DMS 273 (cell line): ENCODE results near the gene SETDB2.

Experiments
- DNase-seq: peaks from one replicate; lab custom pipeline; 2025; ENCODE audit not compliant: unreplicated experiment; lab: John Stamatoyannopoulos, UW

SETDB2 gene

DNA sequence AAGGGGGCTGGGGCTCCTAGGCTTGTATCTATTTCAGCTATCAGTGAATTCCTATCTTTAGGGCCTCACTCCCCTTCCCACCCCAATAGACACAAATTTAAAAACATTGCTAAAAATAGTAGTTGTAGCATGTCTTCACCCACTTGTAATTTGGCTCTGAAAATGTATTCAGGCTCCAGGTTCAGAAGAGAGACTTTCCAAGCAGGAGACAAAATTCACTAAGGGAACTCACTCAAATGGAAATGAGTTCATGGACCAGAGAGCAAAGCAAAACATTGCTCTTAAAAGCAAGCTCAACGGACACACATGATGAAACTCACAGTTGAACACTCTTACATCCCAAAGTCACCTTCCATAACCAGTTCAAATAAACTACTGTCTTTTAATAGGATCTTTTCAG lies 88.5 kb downstream of the SETDB2 start:
- no peak for DNase-seq

DNA sequence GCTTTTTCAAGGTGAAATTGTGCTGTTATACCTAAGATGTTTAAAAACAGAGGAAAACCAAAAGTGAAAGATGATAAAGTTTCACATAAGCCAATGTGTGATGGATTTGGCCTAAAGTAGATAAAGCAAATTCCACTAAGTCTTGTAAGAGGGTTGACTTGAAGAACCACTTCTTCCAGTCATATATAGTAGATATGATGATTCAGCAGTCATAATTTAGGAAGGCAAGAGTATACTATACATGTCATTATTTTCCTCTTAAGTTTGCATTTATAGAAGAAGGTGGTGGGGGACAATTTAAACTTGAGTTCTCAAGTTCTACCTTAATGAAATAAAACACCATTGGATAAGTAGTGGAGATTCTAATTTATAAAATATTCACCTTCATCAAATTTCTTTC lies 88.9 kb downstream of the SETDB2 start:
- DNase-seq, result no peak

DNA sequence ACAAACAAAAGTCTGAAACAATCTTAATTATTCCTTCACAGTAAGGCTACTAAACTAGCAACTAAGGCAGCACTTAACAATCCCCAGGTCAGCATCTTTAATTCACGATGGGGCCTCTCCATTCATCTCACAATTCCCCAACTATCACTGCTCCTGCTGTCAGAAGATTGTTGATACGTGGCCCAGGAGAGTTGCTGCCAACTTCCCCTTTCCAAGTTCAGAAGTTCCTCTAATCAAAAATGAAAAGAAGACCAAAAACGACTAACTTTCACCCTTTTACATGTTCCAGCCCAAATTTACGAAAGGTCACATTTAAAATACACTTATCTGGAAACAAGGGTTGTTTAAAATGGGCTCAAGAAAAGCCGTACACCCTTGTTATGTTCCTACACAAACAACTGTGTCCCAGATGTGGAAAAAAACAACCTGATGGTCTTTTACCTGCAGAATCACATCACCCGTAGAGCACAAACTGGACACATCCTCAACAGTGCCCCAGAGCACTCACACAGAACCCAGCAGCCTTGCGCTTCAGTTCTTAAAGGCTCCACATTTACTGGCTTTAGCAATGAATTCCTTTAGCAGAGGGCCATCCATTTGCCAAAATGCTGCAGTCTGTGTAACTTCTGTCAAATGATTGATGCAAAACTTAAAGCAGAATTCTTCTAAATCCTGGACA lies 89.7 kb downstream of the SETDB2 start:
- no peak for DNase-seq

DNA sequence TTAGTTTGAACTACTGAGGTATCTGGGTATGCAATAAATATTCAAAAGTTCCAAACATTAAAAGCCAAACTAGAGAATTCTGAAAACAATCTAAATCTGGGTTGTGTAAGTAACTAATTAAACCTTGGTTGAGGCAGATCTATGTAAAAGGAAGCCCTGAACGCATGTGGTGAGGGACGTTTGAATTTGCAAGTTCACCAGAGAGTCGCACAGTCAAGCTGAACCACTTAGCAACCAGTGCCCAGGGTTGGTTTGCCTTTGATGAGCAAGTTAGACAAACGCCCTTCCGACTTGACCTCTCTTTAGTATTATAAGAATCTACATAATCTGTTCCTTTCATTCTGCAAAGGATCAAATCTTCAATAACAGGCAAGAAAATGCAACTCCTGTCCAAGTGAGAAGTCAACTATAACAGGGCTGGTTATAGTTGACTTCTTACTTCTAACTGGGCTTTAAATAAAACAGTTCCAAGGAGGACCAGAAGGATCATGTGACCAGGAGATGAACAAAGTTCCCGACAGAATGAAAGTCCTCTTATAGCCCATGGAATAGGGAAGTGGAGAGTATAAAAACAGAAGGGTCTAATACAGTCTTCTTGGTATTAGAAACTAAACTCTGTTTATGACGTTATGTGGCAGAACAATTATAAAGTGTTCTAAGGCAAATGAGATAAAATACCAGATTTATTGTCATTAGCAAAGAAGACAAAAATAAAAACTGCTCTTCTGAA lies 92.2 kb downstream of the SETDB2 start:
- no peak for DNase-seq

DNA sequence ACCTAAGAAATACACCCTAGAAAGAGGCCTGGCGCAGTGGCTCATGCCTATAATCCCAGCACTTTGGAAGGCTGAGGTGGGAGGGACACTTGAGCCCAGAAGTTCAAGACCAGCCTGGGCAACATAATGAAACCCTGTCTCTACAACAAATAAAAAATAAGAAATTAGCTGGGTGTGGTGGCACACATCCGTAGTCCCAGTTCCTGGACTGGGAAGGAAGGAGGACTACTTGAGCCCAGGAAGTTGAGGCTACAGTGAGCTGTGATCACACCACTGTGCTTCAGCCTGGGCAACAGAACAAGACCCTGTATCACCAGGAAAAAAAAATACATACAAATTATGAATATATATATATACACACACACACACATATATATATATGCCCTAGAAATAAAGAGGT lies 94.3 kb downstream of the SETDB2 start:
- DNase-seq, result no peak

DNA sequence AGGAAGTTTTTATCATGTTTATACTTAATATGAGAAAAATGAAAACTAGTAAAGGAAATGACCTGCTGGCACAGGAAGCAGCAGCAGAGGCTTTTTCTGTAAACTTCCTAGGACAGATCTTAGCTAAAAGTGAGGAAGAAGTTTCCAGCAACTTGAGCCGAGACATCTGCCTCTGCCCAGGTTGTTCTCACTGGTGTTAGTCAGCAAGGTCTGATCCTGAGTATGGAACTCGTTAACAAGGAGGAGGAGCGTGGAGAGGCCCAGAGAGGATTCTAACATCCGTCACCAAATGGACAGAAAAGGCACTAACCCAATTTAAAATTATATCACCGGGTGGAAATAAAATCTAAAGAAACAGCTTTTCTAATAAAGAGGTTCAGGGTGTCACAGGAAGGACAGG lies 95.2 kb downstream of the SETDB2 start:
- no peak for DNase-seq

DNA sequence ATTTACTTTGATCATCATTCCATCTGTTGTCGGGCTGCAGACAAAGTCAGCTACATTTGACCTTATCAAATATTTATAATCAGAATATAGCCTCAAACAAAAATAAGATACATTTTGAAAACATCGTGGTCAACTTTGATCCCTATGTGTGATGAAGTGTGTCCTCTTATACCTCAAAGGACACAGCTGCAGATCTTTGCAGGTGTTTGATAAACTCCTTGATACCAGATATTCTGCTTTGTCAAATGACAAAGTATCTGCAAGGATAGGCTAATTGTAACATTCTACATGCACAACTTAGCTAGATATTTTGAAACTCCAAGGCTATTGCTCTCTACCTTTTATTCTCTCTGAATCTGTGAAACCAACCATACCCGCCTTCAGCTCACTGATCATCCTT lies 95.7 kb downstream of the SETDB2 start:
- DNase-seq, result no peak

DNA sequence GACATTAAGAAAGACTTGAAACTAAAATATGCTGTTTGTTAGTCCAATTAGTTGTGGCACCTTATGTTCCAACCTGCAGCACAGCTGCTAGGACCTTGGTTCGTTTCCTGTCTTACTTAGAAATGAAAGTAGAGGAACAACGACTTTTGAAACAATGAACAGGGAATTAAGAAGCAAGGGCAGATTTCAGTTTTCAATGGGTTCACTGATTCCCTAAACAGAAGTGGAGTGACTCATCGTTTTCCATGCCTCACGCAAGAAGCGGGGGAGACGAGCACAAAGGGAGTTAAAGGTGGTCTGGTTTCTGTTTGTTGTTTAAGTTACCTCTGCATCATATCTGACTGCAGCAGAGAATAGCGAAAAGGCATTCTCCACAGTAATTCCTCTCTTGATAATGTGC lies 96.5 kb downstream of the SETDB2 start:
- no peak for DNase-seq

DNA sequence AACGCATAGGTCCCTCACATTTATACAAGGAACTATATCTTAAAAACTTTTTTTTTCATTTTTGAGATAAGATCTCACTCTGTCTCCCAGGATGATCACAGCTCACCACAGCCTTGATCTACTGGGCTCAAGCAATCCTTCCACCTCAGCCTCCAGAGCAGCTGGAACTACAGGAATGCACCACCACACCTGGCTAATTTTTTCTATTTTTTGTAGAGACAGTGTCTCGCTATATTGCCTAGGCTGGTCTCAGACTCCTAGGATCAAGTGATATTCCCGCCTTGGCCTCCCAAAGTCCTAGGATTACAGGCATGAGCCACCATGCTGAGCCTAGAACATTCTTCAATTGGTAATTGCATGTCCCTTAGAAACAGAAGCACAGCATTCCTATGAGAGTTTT lies 99.6 kb downstream of the SETDB2 start:
- DNase-seq, result no peak
